GM12878 (cell line): Measurements from ENCODE around the gene SVIL. TPM values are rescaled to one million over a fixed set of nuclear protein-coding genes. Genes with fewer than 3 reads are reported as not detected.

ENCODE experiments used
- ATAC-seq: fragments of 200-7000 bp; cut with Tn5 transposase; 3 replicates; pipeline ENCODE4 v1.9.1; 2020; ENCODE audit warnings: mild to moderate bottlenecking, moderate library complexity
- BruUV-seq: library from RNA; stranded (reverse); fragments of 400-500 nt; replicated peaks from 2 replicates; lab custom pipeline; 2021; lab: Mats Ljungman, UMichigan
- CTCF ChIA-PET: fragments of 300-600 bp; sonication (Branson Sonifier 250); formaldehyde crosslinking; extraction: SDS; loops from one replicate; lab custom pipeline; 2021; ENCODE audit warnings: inconsistent platforms; lab: Yijun Ruan, JAX
- POLR2A ChIA-PET: fragments of 350-600 bp; formaldehyde crosslinking; extraction: SDS; loops from one replicate; lab custom pipeline; 2021; ENCODE audit warnings: inconsistent platforms; lab: Charles Lee
- RAD21 ChIA-PET: fragments of 300-600 bp; sonication (Branson Sonifier 250); formaldehyde crosslinking; loops from one replicate; lab custom pipeline; 2023; ENCODE audit warnings: antibody characterized with exemption; ENCODE audit not compliant: unreplicated experiment; lab: Charles Lee
- SMC1A ChIA-PET: fragments of 300-600 bp; sonication (Branson Sonifier 250); formaldehyde crosslinking; loops from one replicate; lab custom pipeline; 2023; ENCODE audit not compliant: unreplicated experiment, uncharacterized antibody; lab: Charles Lee
- DNase-seq: peaks from one replicate; pipeline ENCODE4 v3.0.0-alpha.2; 2011; ENCODE audit warnings: low read depth, low spot score
- FAIRE-seq: peaks from 3 replicates; lab custom pipeline; 2011; peaks lifted over from hg19 to GRCh38; lab: Jason Lieb, UNC
- H2AFZ ChIP-seq: 2 replicates; pipeline ENCODE4 v1.6.0; 2011; ENCODE audit warnings: low read depth, low read length, control low read depth; ENCODE audit not compliant: control insufficient read depth
- H3K27ac ChIP-seq: 2 replicates; pipeline ENCODE4 v1.5.1; 2011; ENCODE audit warnings: control low read depth; ENCODE audit not compliant: control insufficient read depth, insufficient read depth
- H3K27me3 ChIP-seq, 2 experiments: replicated peaks in 1 of 2; 2 replicates each; pipeline versions ENCODE4 v1.6.0 to v1.6.1; 2011; ENCODE audit warnings: low read length in 1 of 2; ENCODE audit not compliant: control insufficient read depth in 2 of 2, insufficient read depth in 2 of 2
- H3K36me3 ChIP-seq, 2 experiments: 2 replicates each; pipeline ENCODE4 v1.5.1; 2011; ENCODE audit warnings: low read length in 1 of 2; ENCODE audit not compliant: control insufficient read depth in 2 of 2, insufficient read depth in 2 of 2
- H3K4me1 ChIP-seq: 2 replicates; pipeline ENCODE4 v1.6.1; 2011; ENCODE audit warnings: mild to moderate bottlenecking, low read length, moderate library complexity, mixed read lengths; ENCODE audit not compliant: control insufficient read depth, insufficient read depth
- H3K4me2 ChIP-seq: 2 replicates; pipeline ENCODE4 v1.6.0; 2011; ENCODE audit warnings: control low read depth; ENCODE audit not compliant: control insufficient read depth, insufficient read depth
- H3K4me3 ChIP-seq: fragments of 200-600 bp; sonication (generic); 2 replicates; pipeline ENCODE4 v1.5.1; 2016
- H3K79me2 ChIP-seq: 2 replicates; pipeline ENCODE4 v1.6.0; 2011; ENCODE audit warnings: low read length; ENCODE audit not compliant: control insufficient read depth, insufficient read depth
- H3K9ac ChIP-seq: 2 replicates; pipeline ENCODE4 v1.8.0; 2011; ENCODE audit warnings: low read length, control low read depth, mixed read lengths; ENCODE audit not compliant: control insufficient read depth, insufficient read depth
- H3K9me3 ChIP-seq: replicated peaks from 3 replicates; pipeline ENCODE4 v1.5.1; 2011; ENCODE audit warnings: mild to moderate bottlenecking, low read length; ENCODE audit not compliant: control insufficient read depth, insufficient read depth
- H4K20me1 ChIP-seq: 2 replicates; pipeline ENCODE4 v1.6.0; 2011; ENCODE audit not compliant: control insufficient read depth, insufficient read depth
- ETV6 ChIP-seq, 2 experiments: fragments of 450-650 bp in 1 of 2; IDR thresholded peaks in 1 of 2; conservative IDR thresholded peaks in 1 of 2; 2 replicates each; pipeline ENCODE4 v1.6.1; 2014; ENCODE audit warnings: antibody characterized with exemption in 1 of 2, borderline replicate concordance in 1 of 2, low read depth in 1 of 2, mild to moderate bottlenecking in 1 of 2, moderate library complexity in 1 of 2
- IRF4 ChIP-seq: IDR thresholded peaks from 2 replicates; pipeline ENCODE4 v1.6.1; 2011; ENCODE audit warnings: low read depth, low read length
- MLLT1 ChIP-seq: fragments of 450-650 bp; IDR thresholded peaks from 2 replicates; pipeline ENCODE4 v1.6.1; 2016; ENCODE audit warnings: mild to moderate bottlenecking
- WRNIP1 ChIP-seq: IDR thresholded peaks from 2 replicates; pipeline ENCODE4 v1.6.1; 2011; ENCODE audit warnings: low read depth, low read length, improper control_type of control experiment, borderline replicate concordance
- ZBTB33 ChIP-seq: fragments of 450-650 bp; IDR thresholded peaks from 2 replicates; pipeline ENCODE4 v1.6.1; 2017; ENCODE audit warnings: mild to moderate bottlenecking
- WGBS: methylation state at CpG from one replicate; pipeline ENCODE4 v1.1.6; 2016; ENCODE audit warnings: low lambda C conversion rate; ENCODE audit not compliant: insufficient replicate concordance, insufficient coverage; ENCODE audit errors: missing lambda C conversion rate; 5-methylcytosine and 5-hydroxymethylcytosine counted together
- in situ Hi-C: fragments of 300-500 bp; cut with MboI; formaldehyde crosslinking; loops from 9 replicates; pipeline ENCODE4 v1.14.3; 2018; ENCODE audit warnings: mixed read lengths
- intact Hi-C: fragments of 100-400 bp; cut with micrococcal nuclease; formaldehyde crosslinking; loops from one replicate; pipeline ENCODE4 v1.14.2; 2022; ENCODE audit not compliant: unreplicated experiment
- polyA plus RNA-seq, 11 experiments: library from polyadenylated mRNA; depleted of rRNA in 4 of 11; unstranded in 6 of 11; stranded (reverse) in 5 of 11; fragments of >200 nt; fragmentation: Nextera tagmentation in 4 of 11; fragmentation: Illumina TruSeq in 1 of 11; extraction: Ambion mirVana in 4 of 11; extraction: Trizol in 1 of 11; gene quantifications; 1 replicate in 1 of 11; 2 replicates in 10 of 11; pipeline versions ENCODE4 v1.2.1 to v1.2.3, GENCODE V29; 2011 to 2016; ENCODE audit warnings: inconsistent platforms in 2 of 11, missing spikeins in 2 of 11, low read depth in 1 of 11
- total RNA-seq, 4 experiments: library from RNA; depleted of rRNA in 3 of 4; stranded (reverse); fragments of >200 nt in 3 of 4; fragmentation: Illumina TruSeq in 1 of 4; extraction: Trizol in 1 of 4; gene quantifications; 2 replicates each; pipeline versions ENCODE4 v1.2.1 to v1.2.3, GENCODE V29; 2013 to 2021

The SVIL gene
- total and polyA plus RNA-seq, 10 of the 15 experiments (the other 5 are each of a cell fraction or from before 2014, with no cell fraction given), result 0.22 to 1.9 (median 0.87) TPM

- ATAC-seq (no peak), FAIRE-seq (no peak), DNase-seq (no peak)
- ChIA-PET POLR2A (interaction anchor here (0.9 to 1.3 kb wide), 2 partner anchors 10 to 40 kb away, joined by 3 to 7 read pairs; no protein-coding TSS in a partner anchor), SMC1A (interaction anchor here (0.9 to 3.5 kb wide), 11 partner anchors 11 to 76 kb away, joined by 3 to 18 read pairs (median 4); partner anchors contain the start of gene SVIL), RAD21 (interaction anchor here (1.0 to 1.1 kb wide), 2 partner anchors 14 to 34 kb away, joined by 3 to 4 read pairs; no protein-coding TSS in a partner anchor), CTCF (interaction anchor here (0.7 to 1.6 kb wide), 6 partner anchors 9 to 47 kb away, joined by 3 to 6 read pairs (median 3); no protein-coding TSS in a partner anchor)
- H4K20me1 ChIP-seq, result no peaks in the 10 kb centered on the region
- BruUV-seq, result no TSS peak
- no peak overlapping the region for H3K4me2 ChIP-seq
- no peak overlapping the region for H3K27ac ChIP-seq
- H3K4me3 ChIP-seq, result no peak overlapping the region
- no peak overlapping the region for H2AFZ ChIP-seq
- no peak overlapping the region for H3K9ac ChIP-seq
- intact Hi-C loops (loop anchor here (2.0 kb wide), 1 partner anchor 21 kb away; no protein-coding TSS in a partner anchor), in situ Hi-C loops (no loop called here)
- no peaks in the 10 kb centered on the region for H3K79me2 ChIP-seq
- H3K9me3 ChIP-seq, result peaks cover 10% of the 10 kb centered on the region; the same call in 2 of the 3 replicates
- H3K36me3 ChIP-seq, result peaks cover 0 to 2% of the 10 kb centered on the region in 2 experiments; a peak in 2 of 4 replicates
- WGBS, result 69% methylated on average over 9 of the region's 9 CpGs
- TF ChIP-seq ZBTB33 (0 out of 2 replicates have a peak, but pooled peaks have one; percentile 32), ETV6 (conservative IDR thresholded peaks at IDR 0.05 in 1 of 2, IDR thresholded peaks at IDR 0.05 in 1 of 2; ENCODE audit: borderline replicate concordance in 1 of 2, low read depth in 1 of 2) (no peak), IRF4 (no peak), MLLT1 (no peak), WRNIP1 (no peak)
- H3K27me3 ChIP-seq, result no peaks in the 10 kb centered on the region
- H3K4me1 ChIP-seq, result no peaks in the 10 kb centered on the region
Observed at GRCh38 chr10:29657719-29658274, 23.0 kb upstream of the SVIL start.
